ENCODE results near the gene CAMKK2.
"Not testable (repeated sequence)": the region's sequence is repeated elsewhere in the genome, so short reads cannot be mapped to it uniquely, and the experiment has no call there.

The CAMKK2 gene

GRCh38 chr12:121297435-121297991, 1.0 kb upstream of the CAMKK2 start:
- DNase-seq: peak; percentile 75

DNA sequence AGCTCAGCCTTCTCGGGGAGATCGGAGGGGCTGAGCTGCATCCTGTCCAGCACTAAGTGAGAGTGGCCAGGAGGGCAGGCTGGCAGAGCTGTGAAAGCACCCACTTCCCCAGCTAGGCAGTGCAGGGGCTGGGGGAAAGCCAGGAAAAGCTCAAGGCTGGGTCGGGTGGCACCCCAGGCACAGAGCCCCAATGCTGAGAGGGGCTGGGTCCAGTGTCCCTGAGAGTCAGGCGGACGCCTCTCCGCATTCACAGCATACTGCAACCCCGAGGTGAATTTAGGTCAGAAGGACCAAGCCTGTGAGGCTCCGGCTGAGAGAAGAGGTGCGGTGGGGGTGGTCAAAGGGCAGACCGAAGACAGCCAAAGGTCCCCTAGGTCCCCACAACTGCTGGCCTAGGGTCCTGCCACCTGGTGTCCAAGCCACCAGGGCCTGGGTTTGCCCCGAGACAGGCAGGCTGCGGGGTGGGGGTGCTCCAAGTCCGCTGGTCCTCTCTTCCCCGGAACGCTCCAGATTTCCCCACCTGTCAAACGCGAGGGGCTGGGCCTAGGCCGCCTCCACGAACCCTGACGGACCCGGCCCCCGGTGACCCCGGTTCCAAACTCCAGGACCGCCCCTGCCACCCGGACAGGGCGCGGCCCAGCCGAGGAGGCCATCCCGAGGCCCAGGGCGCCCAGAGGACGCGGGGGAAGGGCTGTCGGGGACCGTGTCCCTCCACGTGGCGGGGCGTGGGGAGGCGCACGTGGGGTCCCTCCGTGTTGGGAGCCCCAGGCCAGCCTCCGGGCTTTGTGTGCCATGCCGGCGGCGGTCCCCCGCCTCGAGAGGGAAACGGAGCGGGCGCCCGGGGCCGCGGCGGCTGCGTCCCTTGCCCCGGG, 527 bp downstream of the CAMKK2 start:
- DNase-seq: peak; percentile 63

DNA sequence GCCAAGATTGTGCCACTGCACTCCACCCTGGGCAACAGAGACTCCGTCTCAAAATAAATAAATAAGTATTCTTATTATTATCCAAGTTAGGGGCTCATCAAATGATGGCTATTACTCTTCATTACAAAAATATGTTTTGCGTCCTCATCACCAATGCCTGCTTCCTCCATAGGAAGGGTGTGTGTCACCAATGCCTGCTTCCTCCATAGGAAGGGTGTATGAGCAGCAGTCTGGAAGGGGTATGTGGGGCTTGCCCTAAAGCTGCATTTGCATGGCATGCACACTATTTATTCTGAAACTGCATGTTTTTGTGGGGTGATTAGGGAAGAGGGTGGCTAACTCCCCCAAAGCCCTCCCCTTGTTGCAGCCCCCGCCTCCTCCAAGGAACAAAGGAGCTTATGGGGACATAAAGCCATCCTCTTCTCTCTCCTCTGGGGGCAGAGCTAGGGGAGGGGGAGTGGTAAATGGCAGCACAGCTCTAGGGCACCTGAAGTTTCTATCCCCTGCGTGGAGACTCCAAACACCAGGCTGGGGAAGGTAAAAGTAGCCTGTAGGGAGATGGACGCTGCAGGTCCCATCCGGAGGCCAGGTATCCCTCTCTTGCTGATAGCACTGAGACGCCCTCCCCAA, 1.3 kb downstream of the CAMKK2 start:
- DNase-seq: peak; percentile 69

DNA sequence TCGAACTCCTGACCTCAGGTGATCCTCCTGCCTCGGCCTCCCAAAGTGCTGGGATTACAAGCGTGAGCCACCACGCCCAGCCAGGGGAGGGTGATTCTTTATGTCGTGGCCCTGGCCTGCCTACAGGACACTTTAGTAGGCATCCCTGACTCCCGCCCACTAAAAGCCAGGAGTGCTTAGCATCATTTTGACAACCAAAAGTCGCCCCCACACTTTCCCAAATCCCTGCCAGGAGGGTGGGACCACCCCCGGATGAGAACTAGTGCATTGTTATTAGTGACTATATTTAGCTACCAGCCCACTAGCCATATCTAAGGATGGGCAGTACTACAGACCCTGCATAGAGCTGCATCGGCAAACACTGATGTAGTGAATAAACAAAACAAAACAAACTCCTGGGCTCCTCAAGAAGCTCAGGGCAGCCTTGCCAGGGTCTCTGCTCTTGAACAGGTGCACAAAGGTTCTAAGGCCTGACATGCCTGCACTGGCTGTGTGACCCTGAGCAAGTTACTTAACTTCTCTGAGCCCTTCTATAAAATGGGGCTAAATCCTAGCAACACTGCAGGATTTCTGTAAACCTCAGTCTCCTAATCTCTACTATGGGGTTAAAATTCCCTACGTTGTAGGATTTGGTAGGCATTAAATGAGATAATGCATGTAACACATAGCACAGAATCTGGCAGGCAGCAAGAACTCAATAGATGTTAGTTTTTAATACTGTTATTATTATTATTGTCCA, 2.2 kb downstream of the CAMKK2 start:
- no peak for DNase-seq

- no peak for DNase-seq
Observed at GRCh38 chr12:121293603-121294002, 2.9 kb downstream of the CAMKK2 start.

- DNase-seq: no peak
Observed at GRCh38 chr12:121290410-121290809, 6.1 kb downstream of the CAMKK2 start.

GRCh38 chr12:121289962-121290361, 6.5 kb downstream of the CAMKK2 start:
- no peak for DNase-seq

DNA sequence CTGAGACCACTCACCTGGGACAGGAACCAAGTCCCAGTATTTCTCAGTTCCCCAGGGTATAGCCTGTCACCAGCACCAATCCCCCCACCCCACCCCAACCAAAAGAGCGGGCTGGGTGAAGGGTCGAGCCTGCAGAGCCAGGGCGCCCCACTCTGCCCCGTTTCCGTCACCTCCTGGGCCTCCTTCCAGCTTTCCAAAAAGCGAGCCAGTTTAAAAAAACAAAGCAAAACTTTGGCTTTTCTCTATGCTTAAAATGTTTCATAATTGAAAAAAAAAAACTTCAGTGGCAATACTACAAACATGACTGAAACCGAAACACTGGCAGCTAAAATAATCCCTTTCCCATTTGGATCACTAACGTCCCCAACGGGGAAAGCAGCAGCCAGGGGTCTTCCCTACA, 7.5 kb downstream of the CAMKK2 start:
- DNase-seq: no peak

- no peak for DNase-seq
Observed at GRCh38 chr12:121288158-121288845, 8.2 kb downstream of the CAMKK2 start.

DNA sequence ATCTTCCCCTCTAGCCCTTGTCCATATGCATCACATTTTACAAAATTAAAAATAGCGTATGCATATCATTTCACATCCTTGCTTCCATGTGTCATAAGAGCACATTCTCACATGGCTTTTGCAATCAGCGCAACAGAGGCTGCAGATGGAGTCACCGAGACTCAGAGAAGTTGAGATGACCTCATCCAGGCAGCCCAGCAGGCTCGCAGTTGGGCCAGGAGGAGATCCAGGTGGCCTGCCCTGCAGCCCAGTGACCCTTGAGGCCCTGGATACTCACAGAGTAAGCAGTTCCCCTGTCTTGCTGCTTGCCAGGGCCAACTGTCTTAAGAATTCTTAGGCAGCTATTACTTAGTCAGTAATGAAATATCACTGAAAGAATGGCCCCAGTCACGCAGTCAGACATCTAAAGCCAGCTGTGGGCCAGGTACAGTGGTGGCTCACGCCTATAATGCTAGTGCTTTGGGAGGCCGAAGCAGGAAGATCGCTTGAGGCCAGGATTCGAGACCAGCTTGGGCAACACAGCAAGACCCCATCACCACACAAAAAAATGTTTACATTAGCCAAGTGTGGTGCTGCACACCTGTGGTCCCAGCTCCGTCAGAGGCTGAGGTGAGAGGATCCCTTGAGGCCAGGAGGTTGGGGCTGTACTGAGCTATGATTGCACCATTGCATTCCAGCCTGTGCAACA, 9.1 kb downstream of the CAMKK2 start:
- DNase-seq: peak; percentile 73

DNA sequence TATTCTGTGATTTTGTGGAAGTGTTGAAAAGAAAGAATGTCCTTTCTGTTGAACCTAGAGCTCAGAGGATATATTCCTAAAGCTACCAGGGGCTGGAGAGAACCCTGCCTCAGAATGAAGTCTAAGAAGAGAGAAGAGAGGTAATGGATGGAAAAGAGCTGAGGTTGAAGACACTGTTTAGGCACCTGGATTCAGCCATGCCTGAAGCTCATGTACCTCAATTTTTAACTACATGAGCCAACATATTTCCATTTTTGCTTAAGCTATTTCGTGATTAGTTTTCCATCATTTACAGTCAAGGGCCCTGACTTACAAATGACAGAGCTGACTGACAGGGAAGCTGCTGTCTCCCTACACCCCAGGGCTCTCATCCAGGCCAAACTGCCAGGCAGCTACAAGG, 10.7 kb downstream of the CAMKK2 start:
- DNase-seq: no peak

GRCh38 chr12:121284551-121285390, 11.7 kb downstream of the CAMKK2 start:
- DNase-seq: no peak

- DNase-seq: no peak
Observed at GRCh38 chr12:121283841-121284240, 12.7 kb downstream of the CAMKK2 start.

DNA sequence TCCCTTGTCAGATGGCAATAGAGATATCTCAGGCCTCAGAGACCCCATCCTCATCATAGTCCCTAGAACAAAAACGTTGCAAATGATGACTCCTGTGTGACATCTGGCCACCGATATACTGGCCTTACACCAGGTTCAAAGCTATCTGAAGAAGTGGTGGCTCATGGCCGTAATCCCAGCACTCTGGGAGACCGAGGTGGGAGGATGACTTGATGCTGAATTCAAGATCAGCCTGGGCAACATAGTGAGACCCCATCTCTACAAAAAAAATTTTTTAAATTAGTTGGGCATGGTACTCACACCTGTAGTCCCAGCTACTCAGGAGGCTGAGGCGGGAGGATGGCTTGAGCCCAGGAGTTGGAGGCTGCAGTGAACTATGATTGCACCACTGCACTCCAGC, 13.1 kb downstream of the CAMKK2 start:
- DNase-seq: no peak

DNA sequence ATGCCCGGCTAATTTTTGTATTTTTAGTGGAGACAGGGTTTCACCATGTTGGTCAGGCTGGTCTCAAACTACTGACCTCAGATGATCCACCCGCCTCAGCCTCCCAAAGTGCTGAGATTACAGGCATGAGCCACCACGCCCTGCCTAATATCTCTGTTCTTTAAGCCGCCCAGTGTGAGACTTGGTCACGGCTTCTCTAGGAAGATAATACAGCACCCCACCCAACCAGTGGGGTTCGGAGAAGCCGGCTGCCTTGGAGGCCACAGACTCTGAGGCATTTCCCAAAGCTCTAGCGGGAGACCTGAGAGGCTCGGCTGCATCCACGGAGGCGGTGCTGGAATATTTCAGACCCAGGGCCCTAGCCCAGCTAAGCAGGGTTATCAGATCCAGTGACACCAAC, 13.6 kb downstream of the CAMKK2 start:
- DNase-seq: not testable (repeated sequence)

DNA sequence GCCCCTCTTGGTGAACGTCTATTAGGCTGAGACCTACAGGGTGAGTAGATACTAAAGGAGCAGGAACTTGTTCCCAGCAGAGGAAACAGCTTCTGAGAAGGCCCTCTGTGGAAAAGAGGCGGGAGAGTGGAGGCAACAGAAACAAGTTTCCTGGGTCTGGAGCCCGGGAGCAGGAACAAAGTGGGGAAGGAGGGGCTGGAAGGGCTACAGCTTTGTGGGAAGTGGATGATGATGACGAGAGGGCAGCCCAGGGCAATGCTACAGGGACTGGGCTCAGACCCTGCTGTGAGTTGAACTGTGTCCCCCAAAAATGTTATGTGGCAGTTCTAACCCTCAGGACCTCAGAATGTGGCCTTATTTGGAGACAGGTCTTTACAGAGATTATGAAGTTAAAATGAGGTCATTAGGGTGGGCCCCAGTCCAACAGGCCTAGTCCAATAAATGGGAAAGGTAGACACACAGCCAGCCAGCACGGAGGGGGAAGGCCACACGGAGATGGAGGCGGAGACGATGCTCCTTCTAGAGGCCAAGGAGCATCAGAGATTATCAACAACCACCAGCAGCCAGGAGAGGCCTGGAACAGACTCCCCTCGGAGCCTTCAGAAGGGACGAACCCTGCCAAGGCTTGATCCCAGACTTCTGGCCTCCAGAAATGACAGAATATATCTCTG, 14.3 kb downstream of the CAMKK2 start:
- DNase-seq: no peak

GRCh38 chr12:121281116-121281515, 15.4 kb downstream of the CAMKK2 start:
- DNase-seq: not testable (repeated sequence)

GRCh38 chr12:121280531-121280930, 16.0 kb downstream of the CAMKK2 start:
- not testable (repeated sequence) for DNase-seq

GRCh38 chr12:121279507-121279915, 17.0 kb downstream of the CAMKK2 start:
- no peak for DNase-seq

- DNase-seq: no peak
Observed at GRCh38 chr12:121279071-121279375, 17.5 kb downstream of the CAMKK2 start.

Measured in islet precursor cell (in vitro differentiated cells).